ENCODE measurements around the gene NBAS.

NBAS gene

GRCh38 chr2:15591692-15592463 is 30.7 kb upstream of the NBAS start, which contains the start of gene DDX1:
DDX1 (plus strand) TSS chr2:15591868; CDS start chr2:15591934, 66 bp downstream.
- in situ Hi-C loops (cut with MboI; ENCODE audit: low sequenced_read_pairs), result no loop called here

- in situ Hi-C loops (cut with MboI; ENCODE audit: low sequenced_read_pairs), result no loop called here
Observed at GRCh38 chr2:15591373-15591691, 30.2 kb upstream of the NBAS start.

GRCh38 chr2:15588329-15588919 is 27.3 kb upstream of the NBAS start:
- in situ Hi-C loops (cut with MboI; ENCODE audit: low sequenced_read_pairs), result no loop called here

- in situ Hi-C loops (cut with MboI; ENCODE audit: low sequenced_read_pairs), result no loop called here
Observed at GRCh38 chr2:15584767-15585469, 23.8 kb upstream of the NBAS start.

- in situ Hi-C loops (cut with MboI; ENCODE audit: low sequenced_read_pairs), result no loop called here
Observed at GRCh38 chr2:15584316-15584715, 23.2 kb upstream of the NBAS start.

GRCh38 chr2:15583826-15584225 is 22.7 kb upstream of the NBAS start:
- in situ Hi-C loops (cut with MboI; ENCODE audit: low sequenced_read_pairs), result no loop called here

- in situ Hi-C loops (cut with MboI; ENCODE audit: low sequenced_read_pairs), result no loop called here
Observed at GRCh38 chr2:15582710-15583357, 21.7 kb upstream of the NBAS start.

- in situ Hi-C loops (cut with MboI; ENCODE audit: low sequenced_read_pairs), result no loop called here
Observed at GRCh38 chr2:15580451-15580850, 19.3 kb upstream of the NBAS start.

GRCh38 chr2:15579641-15580040 is 18.5 kb upstream of the NBAS start:
- in situ Hi-C loops (cut with MboI; ENCODE audit: low sequenced_read_pairs), result no loop called here

- in situ Hi-C loops (cut with MboI; ENCODE audit: low sequenced_read_pairs), result no loop called here
Observed at GRCh38 chr2:15577071-15577735, 16.1 kb upstream of the NBAS start.

GRCh38 chr2:15571729-15572128 is 10.6 kb upstream of the NBAS start:
- in situ Hi-C loops (cut with MboI; ENCODE audit: low sequenced_read_pairs), result no loop called here

- in situ Hi-C loops (cut with MboI; ENCODE audit: low sequenced_read_pairs), result no loop called here
Observed at GRCh38 chr2:15570104-15570503, 9.0 kb upstream of the NBAS start.

GRCh38 chr2:15568874-15569273 is 7.7 kb upstream of the NBAS start:
- in situ Hi-C loops (cut with MboI; ENCODE audit: low sequenced_read_pairs), result no loop called here

GRCh38 chr2:15566912-15567311 is 5.8 kb upstream of the NBAS start:
- in situ Hi-C loops (cut with MboI; ENCODE audit: low sequenced_read_pairs), result no loop called here

GRCh38 chr2:15565994-15566671 is 5.0 kb upstream of the NBAS start:
- in situ Hi-C loops (cut with MboI; ENCODE audit: low sequenced_read_pairs), result no loop called here

GRCh38 chr2:15565392-15565791 is 4.3 kb upstream of the NBAS start:
- in situ Hi-C loops (cut with MboI; ENCODE audit: low sequenced_read_pairs), result no loop called here

- in situ Hi-C loops (cut with MboI; ENCODE audit: low sequenced_read_pairs), result no loop called here
Observed at GRCh38 chr2:15563227-15564100, 2.3 kb upstream of the NBAS start.

GRCh38 chr2:15562354-15563031 is 1.4 kb upstream of the NBAS start:
- in situ Hi-C loops (cut with MboI; ENCODE audit: low sequenced_read_pairs), result no loop called here
